Measurements from ENCODE around the gene KLHDC7A. TPM values are rescaled to one million over a fixed set of nuclear protein-coding genes. Genes with fewer than 3 reads are reported as not detected.
A peak's percentile ranks its signal among the peaks of the same experiment; 100 is the strongest.
"Not testable (repeated sequence)": the region's sequence is repeated elsewhere in the genome, so short reads cannot be mapped to it uniquely, and the experiment has no call there.

The KLHDC7A gene
- 34.5 TPM for total RNA-seq

GRCh38 chr1:18480315-18481189 is at the start of gene KLHDC7A:
Gene KLHDC7A (plus strand): TSS chr1:18480930. CDS start chr1:18480982, 52 bp downstream.
- peak; percentile 82 for DNase-seq (ENCODE audit: low spot score)

GRCh38 chr1:18434041-18434440 is 46.7 kb upstream of the KLHDC7A start:
- DNase-seq (ENCODE audit: low spot score): no peak

GRCh38 chr1:18440385-18441226 is 40.1 kb upstream of the KLHDC7A start:
- peak; percentile 74 for DNase-seq (ENCODE audit: low spot score)

- no peak for DNase-seq (ENCODE audit: low spot score)
These were observed 36.9 kb upstream of the KLHDC7A start for GRCh38 chr1:18443587-18444520.

- DNase-seq (ENCODE audit: low spot score): no peak
These were observed 36.2 kb upstream of the KLHDC7A start for GRCh38 chr1:18444563-18444962.

GRCh38 chr1:18446751-18447150 is 34.0 kb upstream of the KLHDC7A start:
- no peak for DNase-seq (ENCODE audit: low spot score)

- no peak for DNase-seq (ENCODE audit: low spot score)
These were observed 33.1 kb upstream of the KLHDC7A start for GRCh38 chr1:18447509-18448220.

- DNase-seq (ENCODE audit: low spot score): no peak
These were observed 31.8 kb upstream of the KLHDC7A start for GRCh38 chr1:18448889-18449288.

- no peak for DNase-seq (ENCODE audit: low spot score)
These were observed 28.2 kb upstream of the KLHDC7A start for GRCh38 chr1:18452550-18452949.

- no peak for DNase-seq (ENCODE audit: low spot score)
These were observed 22.3 kb upstream of the KLHDC7A start for GRCh38 chr1:18458133-18459092.

GRCh38 chr1:18461656-18462055 is 19.1 kb upstream of the KLHDC7A start:
- DNase-seq (ENCODE audit: low spot score): no peak

GRCh38 chr1:18462517-18462916 is 18.2 kb upstream of the KLHDC7A start:
- not testable (repeated sequence) for DNase-seq (ENCODE audit: low spot score)

GRCh38 chr1:18463063-18463462 is 17.7 kb upstream of the KLHDC7A start:
- DNase-seq (ENCODE audit: low spot score): no peak

GRCh38 chr1:18463984-18464664 is 16.6 kb upstream of the KLHDC7A start:
- no peak for DNase-seq (ENCODE audit: low spot score)

GRCh38 chr1:18464665-18465050 is 16.1 kb upstream of the KLHDC7A start:
- peak; percentile 85 for DNase-seq (ENCODE audit: low spot score)

GRCh38 chr1:18466676-18467075 is 14.1 kb upstream of the KLHDC7A start:
- no peak for DNase-seq (ENCODE audit: low spot score)

GRCh38 chr1:18468570-18468969 is 12.2 kb upstream of the KLHDC7A start:
- no peak for DNase-seq (ENCODE audit: low spot score)

GRCh38 chr1:18469514-18469913 is 11.2 kb upstream of the KLHDC7A start:
- DNase-seq (ENCODE audit: low spot score): no peak

GRCh38 chr1:18470671-18471355 is 9.9 kb upstream of the KLHDC7A start:
- DNase-seq (ENCODE audit: low spot score): no peak
